Measurements from ENCODE around the gene MYLK2.

DNA sequence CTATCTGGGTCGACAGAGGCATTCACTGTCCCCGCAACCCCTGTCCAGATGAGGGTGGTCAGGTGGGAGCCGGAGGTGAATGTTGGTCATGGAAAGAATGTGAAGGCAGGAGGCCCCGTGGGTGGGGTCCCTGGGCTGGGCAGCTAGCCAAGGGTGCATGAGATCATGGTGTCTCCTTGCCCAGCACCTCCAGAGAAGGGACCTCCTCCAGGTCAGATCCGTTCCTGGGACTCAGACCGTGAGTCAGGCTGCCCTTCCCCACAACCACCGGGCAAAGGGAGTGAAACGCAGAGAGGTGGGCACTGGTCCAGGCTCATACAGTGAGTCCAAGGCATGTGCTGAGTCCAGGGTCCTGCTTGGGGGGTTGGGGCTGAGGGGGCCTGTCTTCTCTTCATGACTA, 22.8 kb downstream of the MYLK2 start:
- TF ChIP-seq, protein P1, sequence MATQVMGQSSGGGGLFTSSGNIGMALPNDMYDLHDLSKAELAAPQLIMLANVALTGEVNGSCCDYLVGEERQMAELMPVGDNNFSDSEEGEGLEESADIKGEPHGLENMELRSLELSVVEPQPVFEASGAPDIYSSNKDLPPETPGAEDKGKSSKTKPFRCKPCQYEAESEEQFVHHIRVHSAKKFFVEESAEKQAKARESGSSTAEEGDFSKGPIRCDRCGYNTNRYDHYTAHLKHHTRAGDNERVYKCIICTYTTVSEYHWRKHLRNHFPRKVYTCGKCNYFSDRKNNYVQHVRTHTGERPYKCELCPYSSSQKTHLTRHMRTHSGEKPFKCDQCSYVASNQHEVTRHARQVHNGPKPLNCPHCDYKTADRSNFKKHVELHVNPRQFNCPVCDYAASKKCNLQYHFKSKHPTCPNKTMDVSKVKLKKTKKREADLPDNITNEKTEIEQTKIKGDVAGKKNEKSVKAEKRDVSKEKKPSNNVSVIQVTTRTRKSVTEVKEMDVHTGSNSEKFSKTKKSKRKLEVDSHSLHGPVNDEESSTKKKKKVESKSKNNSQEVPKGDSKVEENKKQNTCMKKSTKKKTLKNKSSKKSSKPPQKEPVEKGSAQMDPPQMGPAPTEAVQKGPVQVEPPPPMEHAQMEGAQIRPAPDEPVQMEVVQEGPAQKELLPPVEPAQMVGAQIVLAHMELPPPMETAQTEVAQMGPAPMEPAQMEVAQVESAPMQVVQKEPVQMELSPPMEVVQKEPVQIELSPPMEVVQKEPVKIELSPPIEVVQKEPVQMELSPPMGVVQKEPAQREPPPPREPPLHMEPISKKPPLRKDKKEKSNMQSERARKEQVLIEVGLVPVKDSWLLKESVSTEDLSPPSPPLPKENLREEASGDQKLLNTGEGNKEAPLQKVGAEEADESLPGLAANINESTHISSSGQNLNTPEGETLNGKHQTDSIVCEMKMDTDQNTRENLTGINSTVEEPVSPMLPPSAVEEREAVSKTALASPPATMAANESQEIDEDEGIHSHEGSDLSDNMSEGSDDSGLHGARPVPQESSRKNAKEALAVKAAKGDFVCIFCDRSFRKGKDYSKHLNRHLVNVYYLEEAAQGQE (IDR thresholded peaks at IDR 0.05; ENCODE audit: low read depth): no peak
- TF ChIP-seq EGR1 (IDR thresholded peaks at IDR 0.05) (no peak), NFIC (IDR thresholded peaks at IDR 0.05) (peak; percentile 93), EP300 (IDR thresholded peaks at IDR 0.05; ENCODE audit: borderline replicate concordance) (peak; percentile 93), RAD21 (IDR thresholded peaks at IDR 0.05; ENCODE audit: low read depth) (0 out of 2 replicates have a peak, but pooled peaks have one; percentile 8)

Measured in Ishikawa (cell line).